Right lung (tissue), 5 donors: ENCODE measurements around the gene MCM5. TPM values are rescaled to one million over a fixed set of nuclear protein-coding genes. Genes with fewer than 3 reads are reported as not detected.

Experiments used
- DNase-seq, 2 donors: peaks; one replicate each; pipeline ENCODE4 v3.0.0-alpha.2; 2013
- polyA plus RNA-seq, 5 donors: library from polyadenylated mRNA; unstranded; fragments of 120-200 nt; gene quantifications; one replicate each; pipeline versions ENCODE4 v1.2.1 to v1.2.3, GENCODE V29; 2013; ENCODE audit warnings: inconsistent platforms in 1 of 5, low replicate concordance in 1 of 5; ENCODE audit not compliant: insufficient read length in 5 of 5, insufficient read depth in 1 of 5

The MCM5 gene
- polyA plus RNA-seq, 5 donors: 54.2 to 77.9 (median 59.3) TPM

DNA sequence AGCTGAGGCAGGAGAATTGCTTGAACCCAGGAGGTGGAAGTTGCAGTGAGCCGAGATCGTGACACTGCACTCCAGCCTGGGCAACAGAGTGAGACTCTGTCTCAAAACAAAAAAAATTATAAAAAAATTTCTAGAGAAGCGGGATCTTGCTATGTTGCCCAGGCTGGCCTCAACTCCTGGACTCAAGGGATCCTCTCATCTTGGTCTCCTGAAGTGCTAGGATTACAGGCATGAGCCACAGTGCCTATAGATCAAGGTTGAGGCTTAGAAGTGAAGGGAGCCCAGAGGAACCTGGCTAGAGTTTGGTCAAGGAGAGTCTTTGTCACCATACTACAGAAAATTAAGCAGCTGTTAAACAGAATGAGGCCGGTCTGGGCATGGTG is 1.4 kb upstream of the MCM5 start:
- no peak for DNase-seq

DNA sequence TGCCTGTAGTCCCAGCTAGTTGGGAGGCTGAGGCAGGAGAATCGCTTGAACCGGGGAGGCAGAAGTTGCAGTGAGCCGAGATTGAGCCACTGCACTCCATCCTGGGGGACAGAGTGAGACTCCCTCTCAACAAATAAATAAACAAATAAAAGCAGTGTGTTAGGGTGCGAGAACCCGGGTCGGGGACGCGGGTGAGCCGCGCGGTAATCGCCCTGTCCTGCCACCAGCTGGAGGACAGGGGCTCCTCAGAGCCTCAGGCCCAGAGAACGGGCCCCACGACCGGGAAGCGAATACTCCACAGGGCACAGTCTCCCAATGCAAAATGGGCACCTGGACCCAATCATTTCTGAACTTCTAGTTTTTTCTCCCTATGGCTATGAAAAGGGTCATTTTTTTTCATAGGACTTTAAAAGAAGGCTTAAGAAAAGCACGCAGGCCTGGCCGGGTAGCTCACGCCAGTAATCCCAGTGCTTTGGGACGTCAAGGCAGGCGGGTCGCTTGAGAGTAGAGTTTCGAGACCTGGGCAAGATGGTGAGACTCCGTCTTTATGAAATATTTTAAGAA is 744 bp upstream of the MCM5 start:
- no peak for DNase-seq

DNA sequence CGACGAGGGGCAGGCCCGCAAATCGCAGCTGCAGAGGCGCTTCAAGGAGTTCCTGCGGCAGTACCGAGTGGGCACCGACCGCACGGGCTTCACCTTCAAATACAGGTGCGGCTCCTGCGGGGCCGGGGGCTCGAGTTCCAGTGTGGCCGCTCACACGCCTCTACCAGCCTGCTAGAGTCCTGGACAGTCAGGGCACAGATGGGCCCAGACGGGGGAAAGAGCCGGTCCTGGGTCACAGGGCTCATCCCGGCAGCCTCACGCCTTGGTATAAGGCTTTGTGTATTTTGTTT is 506 bp downstream of the MCM5 start:
- no peak for DNase-seq

DNA sequence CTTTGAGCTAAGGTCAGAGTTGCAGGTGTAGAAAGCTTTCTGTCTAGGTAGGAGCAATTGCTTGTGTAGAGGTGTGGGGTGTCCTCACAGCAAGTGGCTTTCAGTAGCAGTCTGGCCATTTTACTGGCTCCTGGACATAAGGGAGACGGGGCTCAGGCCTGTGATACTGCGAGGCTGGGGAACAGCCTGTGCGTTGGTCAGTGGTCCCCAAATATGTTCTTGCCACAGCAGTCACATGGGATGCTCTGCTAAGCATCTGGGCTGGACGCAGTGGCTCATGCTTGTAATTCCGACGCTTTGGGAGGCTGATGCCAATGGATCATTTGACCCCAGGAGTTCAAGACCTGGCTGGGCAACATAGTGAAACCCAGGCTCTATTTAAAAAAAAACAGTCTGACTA is 1.9 kb downstream of the MCM5 start:
- no peak for DNase-seq

DNA sequence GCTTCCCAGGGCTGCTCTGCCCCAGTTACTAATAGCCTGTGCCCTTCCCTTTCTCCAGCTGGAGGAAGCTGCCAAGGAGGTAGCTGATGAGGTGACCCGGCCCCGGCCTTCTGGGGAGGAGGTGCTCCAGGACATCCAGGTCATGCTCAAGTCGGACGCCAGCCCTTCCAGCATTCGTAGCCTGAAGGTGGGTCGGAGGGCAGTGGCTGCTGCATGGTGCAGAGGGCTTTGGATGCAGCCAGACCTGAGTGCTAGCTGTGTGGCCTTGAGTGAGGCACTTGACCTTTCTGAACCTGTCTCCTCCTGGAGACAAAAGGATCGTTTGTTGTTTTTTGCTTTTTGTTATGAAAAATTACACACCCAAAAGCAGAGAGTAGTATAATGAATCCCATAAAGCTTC is 3.4 kb downstream of the MCM5 start:
- no peak for DNase-seq

DNA sequence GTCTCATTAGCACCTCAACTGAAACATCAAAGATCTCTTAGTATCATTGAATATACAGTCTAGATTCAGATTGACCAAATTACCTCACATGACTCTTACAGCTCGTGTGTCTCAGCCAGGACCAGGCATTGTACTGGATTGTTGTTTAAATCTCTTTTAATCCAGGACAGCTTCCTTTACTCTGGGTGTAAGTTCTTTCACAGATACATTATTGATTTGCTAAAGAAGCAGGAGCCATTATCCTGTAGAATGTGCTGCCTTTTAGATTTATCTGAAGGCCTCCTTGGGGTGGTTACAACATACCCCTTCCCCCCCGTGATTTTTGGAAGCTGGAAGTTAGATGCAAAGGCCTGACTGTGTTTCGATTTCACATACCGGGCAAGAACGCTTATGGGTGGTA is 4.2 kb downstream of the MCM5 start:
- no peak for DNase-seq

DNA sequence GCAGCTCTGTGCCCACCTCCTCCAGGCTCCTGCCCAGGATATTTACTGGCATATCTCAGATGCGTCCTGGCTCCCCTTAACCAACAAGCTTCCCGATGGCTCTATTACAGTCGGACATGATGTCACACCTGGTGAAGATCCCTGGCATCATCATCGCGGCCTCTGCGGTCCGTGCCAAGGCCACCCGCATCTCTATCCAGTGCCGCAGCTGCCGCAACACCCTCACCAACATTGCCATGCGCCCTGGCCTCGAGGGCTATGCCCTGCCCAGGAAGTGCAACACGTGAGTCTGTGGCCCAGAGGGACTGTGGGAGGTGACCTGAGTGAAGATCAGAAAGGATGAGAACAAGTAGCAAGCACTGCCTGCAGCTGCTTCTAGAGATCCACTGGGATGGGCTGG is 6.5 kb downstream of the MCM5 start:
- DNase-seq: no peak

DNA sequence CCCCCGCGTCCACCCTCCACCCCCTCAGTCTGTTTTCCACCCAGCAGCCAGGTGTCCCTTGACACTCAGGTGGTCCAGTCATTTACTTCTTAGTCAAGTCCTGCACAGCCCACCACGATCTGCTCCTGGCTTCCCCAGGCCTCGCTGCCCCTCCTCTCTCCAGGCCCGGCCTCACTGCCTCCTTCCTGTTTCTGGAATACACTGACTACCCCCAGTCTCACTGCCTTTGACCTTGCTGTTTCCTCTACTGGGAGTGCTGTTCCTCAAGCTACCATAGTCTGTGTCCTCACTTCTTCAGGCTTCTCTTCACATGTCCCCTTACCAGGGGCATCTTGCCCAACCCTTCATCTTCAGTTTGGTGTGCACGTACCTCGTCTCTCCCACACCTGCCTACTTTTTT is 7.4 kb downstream of the MCM5 start:
- DNase-seq: no peak

DNA sequence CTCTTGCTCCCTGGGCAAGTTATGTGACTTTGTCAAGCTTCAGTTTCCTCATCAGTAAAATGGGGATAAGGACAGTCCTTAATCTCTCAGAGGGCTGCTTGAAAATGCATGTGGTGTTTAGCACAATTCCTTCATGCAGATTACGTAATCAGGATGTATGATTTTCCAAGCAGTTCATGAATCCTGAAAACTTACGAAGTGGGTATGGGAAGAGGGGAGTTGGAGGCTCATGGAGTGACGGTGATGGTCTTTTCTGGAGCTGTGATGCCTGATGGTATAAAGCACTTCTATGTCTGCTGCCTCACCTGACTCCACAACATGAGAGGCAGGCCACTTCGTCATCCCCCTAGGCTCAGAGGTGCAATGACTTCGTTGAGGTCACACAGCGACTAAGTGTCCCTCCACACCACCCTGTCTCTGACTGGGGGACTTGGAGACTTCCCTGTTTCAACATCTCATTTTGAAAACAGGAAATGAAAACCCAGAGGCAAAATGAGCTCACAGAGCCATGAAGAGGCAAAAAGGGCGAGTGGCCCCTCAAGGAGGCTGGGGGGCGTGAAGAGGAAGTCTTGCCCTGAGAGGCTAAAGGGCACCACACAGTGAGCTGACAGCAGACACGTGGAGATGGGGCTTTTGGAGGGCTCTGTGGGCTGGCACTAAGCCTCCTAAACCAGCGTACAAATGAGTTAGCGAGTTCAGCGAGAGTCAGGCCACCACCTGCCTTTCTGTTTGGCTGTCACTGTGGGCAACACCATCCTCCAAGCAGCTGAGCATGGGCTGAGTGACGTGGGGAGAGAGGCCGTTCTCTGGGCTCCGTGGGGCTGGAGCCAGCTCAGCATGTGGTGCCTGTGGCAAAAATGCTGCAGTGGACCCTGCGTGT is 10.1 kb downstream of the MCM5 start:
- DNase-seq: no peak

DNA sequence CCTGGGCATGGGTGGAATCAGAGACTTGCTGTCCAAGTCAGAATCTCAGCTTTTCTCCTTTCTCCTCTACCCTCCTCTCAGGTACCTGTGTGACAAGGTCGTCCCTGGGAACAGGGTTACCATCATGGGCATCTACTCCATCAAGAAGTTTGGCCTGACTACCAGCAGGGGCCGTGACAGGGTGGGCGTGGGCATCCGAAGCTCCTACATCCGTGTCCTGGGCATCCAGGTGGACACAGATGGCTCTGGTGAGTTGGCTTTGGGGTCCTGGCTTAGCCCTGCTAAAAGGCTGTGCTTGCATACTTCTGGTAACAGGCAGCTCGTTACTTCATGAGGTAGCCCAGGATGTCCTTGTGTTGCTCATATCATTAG is 10.7 kb downstream of the MCM5 start:
- no peak for DNase-seq

DNA sequence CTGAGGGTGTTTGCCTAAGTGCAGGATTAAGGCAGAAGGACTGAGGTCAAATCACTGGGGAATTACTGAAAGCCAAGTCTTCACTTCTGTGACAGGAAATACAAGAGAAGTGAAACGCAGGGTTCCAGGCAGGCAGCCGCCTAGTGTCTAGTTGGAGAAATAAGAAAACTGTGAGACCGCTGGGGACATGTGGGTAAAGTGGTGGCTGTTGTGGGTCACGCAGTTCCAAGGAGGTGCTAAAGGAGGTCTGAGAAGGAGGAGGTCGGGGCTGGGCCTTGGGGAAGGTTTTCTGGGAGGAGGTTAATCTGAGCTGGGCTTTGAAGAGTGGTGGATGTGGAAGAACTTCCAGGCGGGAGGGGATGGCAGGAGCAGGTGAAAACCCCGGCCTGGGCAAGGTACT is 11.2 kb downstream of the MCM5 start:
- DNase-seq: no peak

DNA sequence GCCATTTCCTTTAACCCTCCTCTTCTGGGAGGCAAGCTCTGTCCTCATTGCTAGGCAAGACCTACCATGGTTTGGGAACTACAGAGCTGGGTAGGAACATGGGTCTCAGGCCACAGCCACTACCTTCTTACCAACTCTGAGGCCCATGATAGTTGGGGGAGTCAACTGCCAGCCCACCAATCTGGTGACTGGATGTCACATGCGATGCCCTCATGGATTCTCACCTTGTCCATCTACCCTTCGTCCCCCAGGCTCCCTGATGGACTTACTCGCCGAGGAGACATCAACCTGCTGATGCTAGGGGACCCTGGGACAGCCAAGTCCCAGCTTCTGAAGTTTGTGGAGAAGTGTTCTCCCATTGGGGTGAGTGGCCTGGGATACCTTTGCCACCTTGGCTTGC is 13.7 kb downstream of the MCM5 start:
- DNase-seq: no peak

DNA sequence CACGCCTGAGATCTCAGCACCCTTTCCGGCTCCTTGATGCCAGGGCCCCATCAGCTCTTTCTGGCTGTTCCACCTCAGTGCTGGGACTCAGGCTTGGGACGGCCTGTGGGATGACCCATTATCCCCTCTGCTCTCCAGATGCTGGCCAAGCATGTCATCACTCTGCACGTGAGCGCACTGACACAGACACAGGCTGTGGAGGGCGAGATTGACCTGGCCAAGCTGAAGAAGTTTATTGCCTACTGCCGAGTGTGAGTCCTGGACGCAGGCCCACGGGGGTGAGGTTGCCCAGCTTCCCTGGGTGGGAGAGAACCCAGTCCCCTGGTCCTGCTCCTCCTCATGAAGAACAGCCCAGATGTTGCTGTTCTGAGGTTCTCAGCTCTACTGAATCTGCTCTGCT is 17.7 kb downstream of the MCM5 start:
- no peak for DNase-seq

DNA sequence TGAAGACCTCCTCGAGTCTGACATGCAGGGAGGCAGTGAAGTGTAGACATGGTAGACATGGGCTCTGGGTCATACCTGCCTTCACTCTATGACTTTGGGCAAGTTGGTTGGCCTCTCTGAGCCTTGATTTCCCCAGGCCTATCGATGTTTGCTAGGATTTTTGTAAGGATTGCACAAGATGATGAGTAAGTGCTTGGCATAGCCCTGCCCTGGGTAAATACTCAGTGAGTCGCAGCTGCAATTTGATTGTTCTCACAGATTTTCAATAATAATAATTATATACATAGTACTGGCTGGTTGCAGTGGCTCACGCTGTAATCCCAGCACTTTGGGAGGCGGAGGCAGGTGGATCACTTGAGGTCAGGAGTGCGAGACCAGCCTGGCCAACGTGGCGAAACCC is 18.1 kb downstream of the MCM5 start:
- no peak for DNase-seq

DNA sequence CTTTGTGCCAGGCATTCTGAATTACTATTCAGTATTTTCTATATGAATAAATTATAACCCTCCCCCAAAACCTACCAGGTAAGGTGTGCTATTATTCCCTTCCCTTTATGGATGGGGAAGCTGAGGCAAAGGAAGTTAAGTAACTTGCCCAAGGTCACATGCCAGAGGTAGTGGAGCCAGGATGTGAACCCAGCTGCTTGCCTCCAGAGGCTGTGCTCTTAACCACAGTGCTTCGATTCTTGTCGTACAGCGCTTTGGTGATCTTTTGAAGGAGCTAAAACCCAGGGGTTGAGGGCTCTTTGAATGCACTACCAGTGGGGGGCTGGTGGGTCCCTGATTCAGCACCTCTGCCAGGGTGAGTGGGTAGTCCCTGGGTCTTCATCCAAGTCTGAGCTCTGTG is 18.8 kb downstream of the MCM5 start:
- no peak for DNase-seq

DNA sequence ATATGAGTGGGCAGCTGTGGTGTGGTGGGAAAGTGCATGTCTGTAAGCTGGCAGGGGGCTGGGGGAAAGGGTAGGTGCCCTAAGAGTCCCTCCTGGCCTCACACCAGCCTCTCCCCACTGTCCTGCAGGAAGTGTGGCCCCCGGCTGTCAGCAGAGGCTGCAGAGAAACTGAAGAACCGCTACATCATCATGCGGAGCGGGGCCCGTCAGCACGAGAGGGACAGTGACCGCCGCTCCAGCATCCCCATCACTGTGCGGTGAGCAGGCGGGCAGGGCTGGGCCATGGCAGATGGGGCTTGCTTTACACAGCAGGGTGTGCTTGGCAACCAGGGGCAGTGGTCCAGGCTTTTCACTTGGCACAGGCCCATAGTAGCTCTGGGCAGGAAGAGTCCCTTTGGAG is 19.8 kb downstream of the MCM5 start:
- no peak for DNase-seq

DNA sequence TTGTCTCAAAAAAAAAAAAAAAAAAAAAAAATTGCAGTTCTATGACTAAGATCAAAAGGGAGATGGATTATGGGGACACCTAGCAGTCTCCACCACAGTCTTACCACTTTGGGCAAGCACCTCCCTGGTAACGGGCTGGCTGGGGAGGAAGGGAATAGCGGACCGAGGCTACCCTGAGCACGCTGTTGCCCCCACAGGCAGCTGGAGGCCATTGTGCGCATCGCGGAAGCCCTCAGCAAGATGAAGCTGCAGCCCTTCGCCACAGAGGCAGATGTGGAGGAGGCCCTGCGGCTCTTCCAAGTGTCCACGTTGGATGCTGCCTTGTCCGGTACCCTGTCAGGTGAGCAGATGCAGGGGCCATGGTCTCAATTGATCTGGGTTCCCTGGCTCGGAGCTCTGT is 21.2 kb downstream of the MCM5 start:
- no peak for DNase-seq

DNA sequence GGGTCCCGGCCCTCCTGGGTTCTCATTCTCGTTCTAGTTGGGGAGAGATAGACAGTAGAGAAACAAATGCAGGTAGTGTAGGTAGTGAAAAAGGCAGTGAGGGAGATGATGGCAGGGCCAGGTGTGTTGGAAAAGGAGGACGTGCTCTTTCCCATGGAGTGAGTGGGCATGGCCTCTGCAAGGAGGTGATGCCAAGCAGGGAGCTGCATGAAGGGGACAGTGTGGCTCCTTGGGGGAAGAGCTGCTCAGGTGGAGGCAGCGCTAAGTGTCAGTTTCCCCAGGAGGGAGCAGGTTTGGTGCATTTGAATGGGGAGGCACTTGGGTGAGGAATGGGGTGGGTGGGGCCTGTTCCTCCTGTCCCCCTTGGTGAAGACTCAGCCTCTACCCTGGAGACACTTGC is 22.2 kb downstream of the MCM5 start:
- no peak for DNase-seq

DNA sequence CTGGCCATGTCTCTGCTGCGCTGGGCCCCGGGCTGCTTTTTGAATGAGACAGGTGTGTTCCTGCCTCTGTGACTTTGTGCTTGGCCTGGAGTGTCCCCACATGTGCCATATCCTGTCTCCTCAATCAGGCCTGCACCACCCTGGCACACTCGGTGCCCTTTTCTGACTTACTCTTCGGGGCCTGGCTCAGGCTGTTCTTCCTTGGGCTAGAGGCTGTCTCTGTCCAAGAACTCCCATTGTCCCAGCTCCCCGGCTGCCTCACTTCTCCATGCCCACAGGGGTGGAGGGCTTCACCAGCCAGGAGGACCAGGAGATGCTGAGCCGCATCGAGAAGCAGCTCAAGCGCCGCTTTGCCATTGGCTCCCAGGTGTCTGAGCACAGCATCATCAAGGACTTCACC is 23.0 kb downstream of the MCM5 start:
- no peak for DNase-seq

DNA sequence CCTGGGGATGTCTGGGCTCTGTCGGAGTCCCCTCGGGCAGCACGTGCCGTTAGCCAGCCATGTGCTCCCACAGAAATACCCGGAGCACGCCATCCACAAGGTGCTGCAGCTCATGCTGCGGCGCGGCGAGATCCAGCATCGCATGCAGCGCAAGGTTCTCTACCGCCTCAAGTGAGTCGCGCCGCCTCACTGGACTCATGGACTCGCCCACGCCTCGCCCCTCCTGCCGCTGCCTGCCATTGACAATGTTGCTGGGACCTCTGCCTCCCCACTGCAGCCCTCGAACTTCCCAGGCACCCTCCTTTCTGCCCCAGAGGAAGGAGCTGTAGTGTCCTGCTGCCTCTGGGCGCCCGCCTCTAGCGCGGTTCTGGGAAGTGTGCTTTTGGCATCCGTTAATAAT is 24.1 kb downstream of the MCM5 start:
- no peak for DNase-seq

DNA sequence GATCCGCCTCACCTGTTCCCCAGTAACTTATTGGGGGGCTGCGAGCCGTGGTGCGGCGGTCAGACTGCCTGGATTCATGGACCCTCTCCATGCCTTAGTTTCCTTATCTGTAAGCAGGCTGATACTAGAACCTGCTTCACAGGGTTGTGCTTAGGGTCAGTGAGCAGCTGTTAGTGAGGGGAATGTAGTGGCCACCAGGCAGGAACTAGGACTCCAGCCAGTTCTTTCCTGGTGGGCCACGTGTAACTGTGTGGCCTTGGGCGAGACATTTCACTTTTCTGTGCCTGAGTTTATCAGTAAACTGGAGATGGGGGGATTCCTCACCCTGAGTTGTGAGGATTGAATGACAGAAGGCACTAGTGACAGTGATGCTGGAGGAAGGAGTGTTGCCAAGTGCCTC is 24.8 kb downstream of the MCM5 start:
- no peak for DNase-seq

DNA sequence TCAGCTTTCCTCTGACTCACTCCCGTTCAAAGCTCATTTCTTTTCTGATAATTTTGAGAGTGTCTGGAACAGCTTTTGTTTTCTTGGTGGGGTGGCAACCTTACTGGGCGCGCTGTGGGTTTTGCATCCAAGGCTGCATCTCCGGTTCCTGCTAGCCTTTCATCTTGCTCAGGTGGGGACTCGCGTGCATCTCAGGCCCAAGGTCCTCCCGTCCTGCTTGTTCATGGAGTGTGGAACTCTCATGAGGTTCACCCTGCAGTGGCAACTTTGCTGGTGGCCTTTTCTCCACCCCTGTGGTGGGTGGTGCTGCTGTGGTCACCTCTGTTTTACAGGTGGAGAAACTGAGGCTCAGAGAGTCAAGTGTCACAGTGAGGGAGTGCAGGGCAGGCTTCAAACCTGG is 25.6 kb downstream of the MCM5 start:
- DNase-seq: no peak

DNA sequence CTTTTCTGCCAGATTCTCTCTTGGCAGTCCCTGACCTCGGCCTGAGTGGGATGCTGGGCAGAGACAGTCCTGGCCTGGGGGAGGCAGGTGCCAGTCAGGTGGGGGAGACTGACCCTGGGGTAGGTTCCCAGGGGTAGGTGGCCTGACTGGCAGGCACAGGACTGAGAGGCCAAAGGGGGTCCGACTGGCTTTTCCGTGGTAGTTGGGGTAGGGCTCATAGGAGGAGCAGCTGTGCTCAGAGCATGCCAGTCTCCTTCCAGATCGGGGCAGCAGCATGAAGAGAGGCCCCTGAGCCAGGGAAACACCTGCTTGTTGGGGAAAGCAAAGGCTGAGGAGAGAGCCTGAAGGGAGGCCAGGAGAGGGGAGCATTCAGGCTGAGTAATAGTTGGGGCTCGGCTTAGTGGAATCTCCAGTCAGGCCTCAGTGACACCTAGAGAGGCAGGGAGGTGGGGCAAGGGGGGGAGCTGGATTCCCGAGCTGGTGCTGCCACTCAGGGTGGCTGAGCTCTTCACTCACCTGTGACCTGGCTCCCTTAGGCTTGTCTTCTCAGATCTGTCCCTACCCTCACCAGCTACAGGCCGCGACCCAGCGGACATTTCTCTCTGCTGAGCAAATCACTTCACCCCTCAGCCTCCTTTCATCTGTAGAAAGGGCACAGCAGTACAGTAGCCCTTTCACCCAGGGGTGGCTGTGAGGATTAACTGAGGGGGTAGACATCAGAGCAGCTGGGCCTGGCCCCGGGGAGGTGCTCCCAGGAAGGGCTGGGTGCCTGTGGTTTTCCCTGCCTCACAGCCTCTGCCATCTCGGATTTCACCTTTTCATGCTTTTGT is 26.2 kb downstream of the MCM5 start:
- DNase-seq: no peak

DNA sequence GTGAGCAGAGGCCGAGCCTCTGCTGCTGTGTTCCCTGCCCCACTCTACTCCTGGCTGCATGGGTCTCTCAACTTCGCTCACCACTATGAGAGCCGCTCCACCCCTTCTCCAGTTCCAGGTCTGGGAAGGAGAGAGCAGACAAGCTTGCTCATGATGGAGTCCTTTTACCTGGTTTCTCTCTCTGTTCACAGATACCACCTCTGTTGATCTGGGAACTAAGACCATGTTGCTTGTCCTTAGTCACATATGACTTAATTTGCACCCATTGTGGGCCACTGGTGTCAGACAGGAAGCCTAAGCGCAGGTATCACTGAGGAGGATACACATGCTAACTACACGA is 26.8 kb downstream of the MCM5 start:
- no peak for DNase-seq
